ENCODE measurements around the gene CASP7. TPM values are rescaled to one million over a fixed set of nuclear protein-coding genes. Genes with fewer than 3 reads are reported as not detected.

Gene CASP7
- total RNA-seq, 1 donor from 2014 or later = 18.3 TPM

DNA sequence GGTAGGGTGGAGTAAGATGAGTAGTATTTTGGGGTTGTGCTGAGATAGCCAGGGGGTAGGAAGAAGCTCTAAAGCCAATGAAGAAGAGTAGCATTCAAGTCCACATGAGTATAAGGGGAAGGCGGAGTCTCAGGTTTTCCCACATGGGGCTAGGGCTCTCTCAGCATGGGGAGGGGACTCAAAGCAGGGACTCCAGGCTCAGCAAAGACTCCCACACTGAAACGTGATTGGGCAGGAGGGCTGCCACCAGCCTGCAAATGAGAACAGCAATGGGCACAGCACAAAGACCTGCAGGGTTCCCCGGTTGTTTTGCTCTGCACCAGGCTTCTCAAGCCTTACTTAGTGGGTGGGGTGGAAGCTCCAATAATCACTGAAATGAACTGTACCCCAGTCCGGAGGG is 14.4 kb upstream of the CASP7 start:
- intact Hi-C loops (cut with DNase I) = no loop called here
- DNase-seq (ENCODE audit: low spot score) (no peak), ATAC-seq (no peak)

DNA sequence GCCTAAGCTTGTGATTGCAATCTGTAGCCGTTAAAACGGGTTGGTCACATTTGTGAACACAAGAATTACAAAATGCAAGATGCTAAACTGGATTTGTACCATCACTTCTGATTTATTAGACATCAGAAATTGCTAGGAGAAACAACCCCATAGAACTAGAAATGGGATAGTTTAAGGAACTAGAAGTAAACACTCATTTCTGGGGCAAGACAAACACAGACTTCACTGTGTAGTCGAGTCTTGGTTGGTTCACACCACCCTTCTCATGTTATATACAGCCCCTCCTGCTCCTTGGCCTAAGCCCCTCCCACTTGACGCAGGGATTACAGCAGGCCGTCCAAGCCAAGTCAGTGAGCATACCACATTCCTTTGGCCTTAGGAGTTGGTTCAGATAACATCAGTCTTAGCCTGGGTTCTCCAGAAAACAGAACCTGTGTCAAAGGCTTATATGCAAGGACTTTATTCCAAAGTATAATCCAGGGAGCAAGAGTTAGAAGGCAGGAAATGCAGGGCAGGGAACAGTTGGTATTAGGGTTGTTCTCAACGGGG is 13.8 kb upstream of the CASP7 start:
- peak; percentile 45 for ATAC-seq
- intact Hi-C loops (cut with DNase I) = no loop called here
- no peak for DNase-seq (ENCODE audit: low spot score)

DNA sequence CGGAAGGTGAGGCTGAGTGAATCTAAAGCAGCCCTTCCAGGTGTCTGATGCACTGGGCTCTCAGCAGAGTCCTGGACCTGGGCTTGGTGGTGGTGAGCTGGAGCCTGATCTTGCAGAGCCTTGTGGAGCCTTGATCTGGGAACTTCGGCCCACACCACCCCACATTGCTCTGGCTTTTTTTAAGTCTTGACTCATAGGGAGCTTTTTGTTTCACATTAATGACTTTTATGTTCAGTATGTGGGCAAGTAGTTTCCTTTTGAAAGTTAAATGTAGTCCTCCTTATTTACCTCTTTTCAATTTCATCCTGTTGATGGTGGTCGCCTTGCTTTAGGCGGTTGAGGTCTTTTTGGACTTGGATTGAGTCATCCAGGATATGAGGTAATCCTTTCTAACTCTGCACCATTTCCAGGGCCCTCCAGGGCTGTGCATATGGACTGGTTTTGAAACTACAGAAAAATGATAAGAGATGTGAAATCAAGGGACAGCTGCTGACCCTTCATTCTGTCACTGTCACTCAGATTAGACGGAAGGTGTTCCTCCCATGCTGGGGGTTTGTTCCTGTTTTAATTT is 12.9 kb upstream of the CASP7 start:
- intact Hi-C loops (cut with DNase I) = no loop called here
- no peak for ATAC-seq
- DNase-seq (ENCODE audit: low spot score) = no peak

DNA sequence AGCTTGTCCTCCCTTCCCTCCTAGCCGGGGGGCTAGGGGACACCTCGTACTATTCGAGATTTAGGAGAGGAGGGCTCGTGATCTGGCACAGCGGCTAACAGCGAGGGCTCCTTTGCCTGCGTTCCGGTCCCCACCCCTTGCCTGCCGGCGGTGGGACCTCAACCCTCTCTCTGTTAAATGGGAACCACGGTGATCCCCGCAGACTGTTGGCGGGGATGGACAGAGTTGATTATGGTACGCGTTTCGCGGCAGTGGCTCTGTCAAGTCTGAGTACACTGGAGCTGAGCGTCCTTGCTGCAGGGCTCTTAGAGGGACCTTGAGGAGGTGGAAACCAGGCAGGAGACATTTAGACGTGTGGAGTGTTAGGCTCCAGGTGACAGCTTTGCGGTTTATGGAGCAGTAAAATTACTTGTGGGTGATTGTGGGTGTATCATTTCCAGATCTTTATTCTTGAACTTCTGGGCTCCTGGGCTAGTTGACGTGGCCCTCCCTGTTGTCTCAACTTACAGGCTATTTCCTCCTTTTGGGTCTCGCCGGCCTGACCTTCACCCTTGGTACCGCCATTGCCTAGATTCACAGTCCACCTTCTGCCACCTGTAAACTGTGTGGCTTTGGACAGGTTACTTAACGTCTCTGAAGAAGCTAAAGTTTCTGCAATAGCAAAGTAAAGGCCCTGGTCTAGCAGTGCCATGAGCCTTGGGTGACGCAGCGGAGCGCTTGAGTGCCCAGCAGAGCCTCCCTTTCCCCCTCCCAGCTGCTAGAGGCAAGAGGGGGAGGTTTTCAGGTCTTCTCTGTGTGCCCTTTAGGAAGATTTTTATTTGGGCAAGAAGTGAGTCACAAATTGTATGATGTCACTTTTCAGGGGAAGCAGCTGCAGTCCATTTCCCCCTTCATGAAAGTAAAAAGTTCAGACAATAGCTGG is 739 bp downstream of the CASP7 start:
- DNase-seq (ENCODE audit: low spot score) (peak; percentile 69), ATAC-seq (peak; percentile 59)
- intact Hi-C loops (cut with DNase I) = no loop called here

DNA sequence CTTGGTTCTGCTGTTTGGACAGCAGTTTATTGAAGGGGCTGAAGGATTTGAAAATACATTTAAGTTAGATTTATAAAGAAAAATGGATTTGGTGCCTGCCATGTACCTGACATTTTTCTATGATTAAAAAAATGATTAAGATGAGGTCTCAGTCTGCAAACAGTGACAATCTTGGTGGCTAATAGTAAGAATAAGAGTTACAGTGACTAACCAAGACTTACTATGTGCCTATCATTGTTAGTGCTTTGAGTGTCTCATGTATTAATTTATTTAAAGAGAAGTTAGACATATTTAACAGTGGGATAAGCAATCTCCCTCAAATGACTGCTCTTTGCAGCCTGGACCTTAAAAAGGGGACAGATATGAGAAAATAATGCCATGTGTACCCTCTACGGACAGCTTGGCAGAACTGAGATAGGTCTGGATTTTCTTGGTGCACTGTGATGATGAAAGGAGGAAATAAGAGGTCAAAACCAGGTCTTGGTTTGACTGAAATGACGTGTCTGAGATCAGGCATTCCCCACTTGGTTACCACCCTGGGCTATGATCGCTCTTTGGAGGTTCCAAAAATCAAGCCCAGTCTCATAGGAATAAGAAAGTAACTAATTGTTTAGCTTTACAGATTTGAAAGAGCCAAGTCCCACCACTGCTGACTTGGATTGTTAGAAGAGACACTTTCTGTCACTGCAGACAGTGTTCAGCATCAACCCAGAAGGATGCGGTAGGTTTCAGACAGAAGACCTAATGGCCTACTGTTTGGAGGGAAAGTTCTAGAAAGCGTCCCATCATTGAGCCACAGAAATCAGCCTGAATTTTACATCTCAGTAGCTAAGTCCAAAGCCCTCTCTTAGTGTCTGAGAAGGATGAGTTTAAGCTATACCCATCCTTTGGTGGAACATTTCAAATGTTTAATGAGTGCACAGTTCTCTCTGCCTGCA is 2.1 kb downstream of the CASP7 start:
- ATAC-seq = no peak
- intact Hi-C loops (cut with DNase I) = no loop called here
- no peak for DNase-seq (ENCODE audit: low spot score)

DNA sequence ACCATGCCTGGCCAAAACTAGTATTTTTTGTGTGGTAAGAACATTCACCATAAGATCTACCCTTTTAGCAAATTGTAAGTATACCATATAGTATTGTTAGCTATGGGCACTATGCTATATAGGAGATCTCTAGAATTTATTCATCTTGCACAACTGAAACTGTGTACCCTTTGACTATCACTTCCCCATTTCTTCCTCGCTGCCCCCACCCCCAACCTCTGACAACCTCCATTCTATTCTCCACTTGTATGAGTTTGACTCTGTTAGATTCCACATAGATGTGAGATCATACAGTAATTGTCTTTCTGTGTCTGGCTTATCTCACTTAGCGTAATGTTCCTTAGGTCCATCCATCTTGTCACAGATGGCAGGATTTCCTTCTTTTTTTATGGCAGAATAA is 3.6 kb downstream of the CASP7 start:
- ATAC-seq (no peak), DNase-seq (ENCODE audit: low spot score) (no peak)
- intact Hi-C loops (cut with DNase I) = no loop called here

DNA sequence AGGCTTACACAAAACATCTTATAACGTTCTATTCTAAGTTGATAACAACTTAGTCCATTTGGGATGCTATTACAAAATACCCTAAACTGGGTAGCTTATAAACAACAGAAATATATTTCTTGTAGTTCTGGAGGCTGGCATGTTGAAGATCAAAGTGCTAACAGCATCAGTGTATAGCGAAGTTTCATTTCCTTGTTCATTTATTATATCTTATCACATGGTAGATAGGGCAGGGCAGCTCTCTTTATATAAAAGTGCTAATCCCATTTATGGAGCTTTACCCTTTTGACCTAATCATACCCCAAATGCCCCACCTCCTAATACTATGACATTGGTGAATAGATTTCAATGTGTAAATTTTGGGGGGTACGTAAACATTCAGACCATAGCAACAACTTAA is 6.3 kb downstream of the CASP7 start:
- no peak for ATAC-seq
- DNase-seq (ENCODE audit: low spot score) = no peak
- intact Hi-C loops (cut with DNase I) = no loop called here

DNA sequence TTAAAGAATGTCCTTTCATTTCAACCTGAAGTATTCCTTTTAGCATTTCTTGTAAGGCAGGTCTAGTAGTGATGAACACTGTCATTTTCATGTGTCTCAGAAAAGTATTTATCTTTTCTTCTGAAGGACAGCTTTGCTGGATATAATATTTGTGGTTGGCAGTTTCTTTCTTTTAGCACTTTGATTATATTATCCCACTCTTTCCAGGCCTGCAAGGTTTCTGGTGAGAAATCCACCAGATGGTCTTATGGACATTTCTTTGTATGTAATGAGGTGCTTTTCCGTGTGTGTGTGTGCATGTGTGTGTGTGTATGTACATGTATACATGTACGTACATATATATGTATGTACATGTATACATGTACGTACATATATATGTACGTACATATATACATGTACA is 7.3 kb downstream of the CASP7 start:
- DNase-seq (ENCODE audit: low spot score) = no peak
- ATAC-seq = no peak
- intact Hi-C loops (cut with DNase I) = no loop called here

DNA sequence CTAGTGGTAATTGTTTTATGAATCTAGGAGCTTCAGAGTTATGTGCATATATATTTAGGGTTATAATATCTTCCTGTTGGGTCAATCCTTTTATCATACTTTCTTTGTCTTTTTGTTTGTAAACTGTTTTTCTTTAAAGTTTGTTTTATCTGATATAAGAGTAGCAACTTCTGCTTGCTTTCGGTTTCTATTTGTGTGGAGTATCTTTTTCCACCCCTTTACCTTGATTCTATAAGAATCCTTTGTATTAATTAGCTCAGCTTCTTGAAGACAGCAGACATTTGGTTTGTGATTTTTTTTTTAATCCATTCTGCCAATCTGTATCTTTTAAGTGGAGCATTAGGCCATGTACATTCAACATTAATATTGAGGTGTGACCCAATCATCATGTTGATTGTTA is 9.3 kb downstream of the CASP7 start:
- intact Hi-C loops (cut with DNase I) = no loop called here
- ATAC-seq (no peak), DNase-seq (ENCODE audit: low spot score) (no peak)

DNA sequence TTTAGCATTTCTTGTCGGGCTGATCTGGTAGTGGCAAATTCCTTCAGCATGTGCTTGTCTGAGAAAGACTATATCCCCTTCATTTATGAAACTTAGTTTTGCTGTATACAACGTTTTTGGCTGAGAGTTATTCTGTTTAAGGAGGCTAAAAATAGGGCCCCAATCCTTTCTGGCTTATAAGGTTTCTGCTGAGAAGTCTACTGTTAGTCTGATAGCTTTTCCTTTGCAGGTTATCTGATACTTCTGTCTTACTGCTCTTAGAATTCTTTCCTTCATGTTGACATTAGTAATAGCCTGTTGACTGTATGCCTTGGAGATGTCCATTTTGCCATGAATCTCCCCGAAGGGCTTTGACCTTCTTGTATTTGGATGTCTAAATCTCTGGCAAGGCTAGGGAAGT is 9.9 kb downstream of the CASP7 start:
- intact Hi-C loops (cut with DNase I) = no loop called here
- no peak for ATAC-seq
- no peak for DNase-seq (ENCODE audit: low spot score)

DNA sequence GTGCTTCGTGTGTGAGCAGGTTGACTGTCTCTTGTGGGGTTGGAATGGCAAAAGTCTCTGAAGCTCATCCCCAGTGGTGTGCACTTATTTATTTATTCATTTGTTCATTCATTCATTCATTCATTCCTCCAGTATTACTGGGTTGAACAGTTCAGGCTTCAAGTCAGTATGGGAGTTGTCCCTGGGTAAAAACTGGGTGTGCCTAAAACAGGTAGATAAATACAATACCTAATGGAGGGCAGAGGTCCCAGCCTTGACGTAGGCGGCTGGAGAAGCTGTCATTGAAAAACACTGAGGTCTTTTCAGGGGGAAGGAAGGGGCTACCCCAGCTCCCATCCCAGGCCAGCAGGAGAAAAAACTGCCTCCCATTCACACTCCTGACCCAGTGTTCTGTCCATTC is 11.0 kb downstream of the CASP7 start:
- DNase-seq (ENCODE audit: low spot score) (no peak), ATAC-seq (no peak)
- intact Hi-C loops (cut with DNase I) = no loop called here

DNA sequence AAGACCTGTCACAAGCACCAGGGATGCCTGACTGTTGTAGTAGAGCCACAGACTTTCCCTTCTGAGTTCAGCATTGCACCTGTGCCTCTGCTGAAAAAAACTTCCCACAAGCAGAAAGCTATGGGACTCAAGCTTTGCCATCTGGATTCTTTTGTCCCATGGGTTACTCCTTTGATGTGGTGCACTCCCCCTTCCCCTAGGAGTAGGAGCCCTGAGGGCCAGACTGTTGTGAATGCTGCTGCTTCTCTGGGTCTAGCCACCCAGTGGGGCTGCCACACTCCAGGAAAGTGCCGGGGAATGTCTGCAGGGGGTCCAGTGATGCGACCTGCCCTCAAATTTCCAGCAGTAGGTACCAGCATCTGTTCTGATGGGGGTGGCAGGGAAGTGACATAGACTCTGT is 11.7 kb downstream of the CASP7 start:
- DNase-seq (ENCODE audit: low spot score) (no peak), ATAC-seq (no peak)
- intact Hi-C loops (cut with DNase I) = no loop called here

DNA sequence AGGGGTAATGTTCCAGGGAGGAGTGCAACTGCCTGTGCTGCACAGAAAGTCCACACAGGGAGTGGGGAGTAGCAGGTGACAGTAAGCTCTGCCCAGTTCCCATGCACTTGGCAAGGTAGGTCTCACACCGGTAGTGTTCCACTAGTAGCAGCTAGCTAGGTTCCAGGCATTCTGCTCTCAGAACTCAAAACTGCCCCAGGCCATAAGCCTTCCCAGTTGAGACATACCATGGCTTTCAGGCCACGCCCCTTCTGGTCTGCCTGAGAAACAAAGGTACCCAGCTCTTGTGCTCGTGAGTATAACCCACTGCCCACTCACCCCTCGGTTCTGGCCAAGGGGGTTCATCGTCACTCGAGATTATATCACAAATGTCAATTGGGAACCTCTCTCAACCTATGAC is 12.6 kb downstream of the CASP7 start:
- ATAC-seq = no peak
- DNase-seq (ENCODE audit: low spot score) = no peak
- intact Hi-C loops (cut with DNase I) = no loop called here

DNA sequence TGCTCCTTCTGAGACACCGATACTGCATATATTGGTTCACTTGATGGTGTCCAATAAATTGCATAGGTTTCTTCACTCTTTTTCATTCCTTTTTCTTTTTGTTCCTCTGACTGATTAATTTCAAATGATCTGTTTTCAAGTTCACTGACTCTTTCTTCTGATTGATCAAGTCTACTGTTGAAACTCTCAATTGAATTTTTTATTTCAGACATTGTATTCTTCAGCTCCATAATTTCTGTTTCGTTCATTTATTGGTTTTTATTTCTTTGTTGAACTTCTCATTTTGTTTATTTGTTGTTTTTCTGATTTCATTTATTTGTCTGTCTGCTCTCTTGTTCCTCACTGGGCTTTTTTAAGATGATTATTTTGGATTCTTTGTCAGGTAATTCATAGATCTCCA is 13.6 kb downstream of the CASP7 start:
- DNase-seq (ENCODE audit: low spot score) (no peak), ATAC-seq (no peak)
- intact Hi-C loops (cut with DNase I) = no loop called here

DNA sequence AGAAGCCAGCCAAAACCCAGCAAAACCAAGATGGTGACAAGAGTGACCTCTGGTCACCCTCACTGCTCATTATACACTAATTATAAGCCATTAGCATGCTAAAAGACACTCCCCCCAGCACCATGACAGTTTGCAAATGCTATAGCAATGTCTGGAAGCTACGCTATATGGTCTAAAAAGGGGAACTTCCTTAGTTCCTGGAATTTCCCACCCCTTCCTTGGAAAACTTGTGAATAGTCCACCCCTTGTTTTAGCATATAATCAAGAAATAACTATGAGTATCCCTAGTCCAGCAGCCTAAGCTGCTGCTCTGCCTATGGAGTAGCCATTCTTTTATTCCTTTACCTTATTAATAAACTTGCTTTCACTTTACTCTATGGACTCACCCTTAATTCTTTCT is 16.0 kb downstream of the CASP7 start:
- DNase-seq (ENCODE audit: low spot score) (no peak), ATAC-seq (no peak)
- intact Hi-C loops (cut with DNase I) = no loop called here

DNA sequence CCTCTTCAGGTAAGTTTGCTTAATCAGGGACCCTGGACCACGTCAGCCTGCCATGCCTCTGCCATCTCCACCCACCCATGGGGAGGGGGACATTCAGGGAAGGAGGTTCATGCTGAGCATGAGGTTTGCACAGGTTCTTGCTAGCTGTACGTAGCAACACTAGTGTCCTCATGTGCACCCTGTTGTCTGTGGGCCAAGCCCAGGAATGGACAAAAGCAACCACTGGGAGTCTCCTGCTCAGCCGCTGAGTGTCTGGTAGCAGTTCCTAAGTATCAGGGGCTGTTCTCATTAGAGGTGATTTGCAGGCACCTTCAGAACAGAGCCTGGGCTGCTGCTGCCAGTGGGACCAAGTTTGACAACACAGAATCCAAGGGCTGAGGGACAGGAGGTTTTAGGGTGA is 17.9 kb downstream of the CASP7 start:
- DNase-seq (ENCODE audit: low spot score) (no peak), ATAC-seq (no peak)
- intact Hi-C loops (cut with DNase I) = no loop called here

DNA sequence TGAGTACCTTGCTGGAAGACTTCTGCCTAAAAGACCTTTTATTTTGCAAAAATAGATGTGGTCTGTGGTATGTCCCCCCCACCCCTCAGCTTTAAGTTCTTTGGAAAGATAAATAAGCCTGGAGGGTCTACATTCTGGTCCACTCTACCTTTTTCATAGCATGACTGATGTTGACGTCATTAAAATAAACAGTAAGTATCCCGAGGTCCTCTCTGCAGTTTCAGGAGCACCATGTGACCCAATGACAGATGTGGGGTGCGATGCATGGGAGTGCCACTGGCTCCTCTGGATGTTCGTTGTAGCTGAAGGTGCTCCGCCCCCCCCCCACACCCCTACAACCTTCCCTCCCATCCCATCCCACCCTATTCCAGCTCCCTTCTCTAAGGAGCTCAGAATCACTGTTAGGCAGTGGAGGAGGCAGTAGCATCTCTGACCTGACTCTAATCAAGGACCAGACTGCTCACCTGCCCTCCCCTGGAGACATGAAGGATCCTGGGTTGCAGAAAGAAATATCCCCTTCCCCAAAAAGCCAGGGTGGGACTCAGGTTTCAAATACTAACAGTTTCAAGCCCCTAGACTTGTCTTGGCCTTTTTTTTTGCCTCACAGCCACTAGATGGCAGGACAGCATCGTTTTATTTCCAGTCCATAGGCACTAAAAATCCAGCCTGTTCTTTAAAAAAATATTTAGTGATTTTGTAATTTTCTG is 25.1 kb downstream of the CASP7 start:
- no peak for DNase-seq (ENCODE audit: low spot score)
- peak; percentile 49 for ATAC-seq
- intact Hi-C loops (cut with DNase I) = no loop called here

DNA sequence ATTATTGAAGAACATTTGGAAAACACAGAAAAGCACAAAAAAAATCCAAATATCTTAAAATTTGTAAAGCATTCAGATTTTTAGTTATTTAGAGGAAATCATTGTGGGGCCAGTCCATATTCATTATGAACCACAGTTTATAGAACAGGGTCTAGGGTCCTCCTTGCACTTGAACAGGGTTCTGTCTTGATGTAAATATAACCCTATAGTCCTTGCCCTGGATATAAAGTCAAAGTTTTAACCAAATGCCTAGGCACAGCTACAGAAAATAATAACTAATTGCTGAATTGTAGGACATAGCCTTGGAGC is 25.6 kb downstream of the CASP7 start:
- intact Hi-C loops (cut with DNase I) = no loop called here
- ATAC-seq (no peak), DNase-seq (ENCODE audit: low spot score) (no peak)

DNA sequence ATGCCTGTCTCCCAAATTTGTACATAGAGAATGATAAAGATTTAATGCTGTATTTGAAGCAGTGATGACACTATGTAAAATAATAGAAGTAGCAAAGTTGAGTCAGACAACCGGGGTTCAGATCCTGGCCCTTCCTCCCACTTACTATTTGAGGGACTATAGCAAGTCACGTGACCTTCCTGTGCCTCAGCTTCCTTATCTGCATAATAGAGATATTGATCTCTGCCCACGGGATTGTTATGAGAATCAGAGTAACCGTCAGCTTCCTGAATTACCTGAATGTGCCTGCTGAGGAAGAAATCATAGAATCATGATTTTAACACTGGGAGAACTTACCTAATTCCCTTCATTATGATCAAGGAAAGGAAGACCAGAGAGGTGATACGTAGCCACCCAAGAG is 26.9 kb downstream of the CASP7 start:
- ATAC-seq = no peak
- no peak for DNase-seq (ENCODE audit: low spot score)
- intact Hi-C loops (cut with DNase I) = no loop called here

Measured in sciatic nerve (tissue), 2 donors.